Prostate gland (tissue), 2 donors: ENCODE measurements around the gene ZNF28.

Experiments used
- CTCF ChIP-seq, 4 experiments: fragments of 200-600 bp in 2 of 4; fragments of 450-650 bp in 2 of 4; sonication (generic) in 2 of 4; IDR thresholded peaks; 1 replicate in 3 of 4; 2 replicates in 1 of 4; pipeline ENCODE4 v1.5.1; 2016 to 2019; ENCODE audit warnings: antibody characterized with exemption in 4 of 4, mild to moderate bottlenecking in 2 of 4, moderate library complexity in 2 of 4
- POLR2A ChIP-seq: fragments of 450-650 bp; IDR thresholded peaks from one replicate; pipeline ENCODE4 v1.6.1; 2016; ENCODE audit warnings: antibody characterized with exemption, mild to moderate bottlenecking

DNA sequence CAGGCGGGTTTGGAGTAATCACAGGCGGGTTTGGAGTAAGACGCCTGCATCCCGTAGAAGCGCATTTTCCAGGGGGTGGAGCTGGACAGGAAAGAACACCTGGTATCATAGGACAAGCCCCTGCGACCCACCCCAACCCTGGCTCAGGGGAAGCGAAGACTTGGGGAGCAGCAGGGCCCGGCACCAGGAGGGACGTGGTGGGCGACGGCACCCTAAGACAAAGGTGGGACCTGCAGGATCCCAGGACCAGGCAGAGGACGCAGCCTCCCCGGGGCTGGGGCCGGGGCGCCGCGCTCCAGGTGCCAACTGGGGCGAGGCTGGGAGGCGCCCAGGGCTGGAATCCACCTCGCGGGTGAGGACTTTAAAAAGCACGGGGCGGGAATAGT lies 35.4 kb downstream of the ZNF28 start:
- TF ChIP-seq CTCF (IDR thresholded peaks at IDR 0.05) (no peak), POLR2A (no peak)
